Measurements from ENCODE around the gene GRM4. TPM values are rescaled to one million over a fixed set of nuclear protein-coding genes. Genes with fewer than 3 reads are reported as not detected.

GRM4 gene
- total RNA-seq, 1 donor from 2014 or later: not detected

GRCh38 chr6:34110610-34111009 lies 35.3 kb downstream of the GRM4 start:
- no peak for DNase-seq (ENCODE audit: low read depth, low spot score)

- no peak for DNase-seq (ENCODE audit: low read depth, low spot score)
Measured at GRCh38 chr6:34108176-34108575, 37.7 kb downstream of the GRM4 start.

DNA sequence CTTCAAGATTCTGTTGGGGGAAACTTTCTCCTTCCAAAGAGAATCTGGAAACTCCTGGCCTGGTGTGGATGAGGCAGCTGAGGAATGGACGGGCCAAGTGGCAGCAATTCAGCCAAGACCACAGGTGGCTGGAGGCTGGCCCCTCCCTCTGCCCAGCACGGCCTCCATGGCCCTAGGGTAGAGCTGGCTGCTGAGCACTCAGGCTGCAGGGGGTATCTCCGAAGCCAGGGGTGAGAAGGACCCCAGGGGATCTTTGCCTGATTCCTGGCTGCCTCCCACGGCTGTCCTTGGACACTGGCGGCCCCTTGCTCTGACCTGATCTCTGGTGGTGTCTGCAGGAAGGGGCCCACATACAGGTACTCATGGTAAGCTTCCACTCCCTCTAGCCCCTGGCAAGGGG lies 39.0 kb downstream of the GRM4 start:
- no peak for DNase-seq (ENCODE audit: low read depth, low spot score)

- no peak for DNase-seq (ENCODE audit: low read depth, low spot score)
Measured at GRCh38 chr6:34106421-34106820, 39.5 kb downstream of the GRM4 start.

DNA sequence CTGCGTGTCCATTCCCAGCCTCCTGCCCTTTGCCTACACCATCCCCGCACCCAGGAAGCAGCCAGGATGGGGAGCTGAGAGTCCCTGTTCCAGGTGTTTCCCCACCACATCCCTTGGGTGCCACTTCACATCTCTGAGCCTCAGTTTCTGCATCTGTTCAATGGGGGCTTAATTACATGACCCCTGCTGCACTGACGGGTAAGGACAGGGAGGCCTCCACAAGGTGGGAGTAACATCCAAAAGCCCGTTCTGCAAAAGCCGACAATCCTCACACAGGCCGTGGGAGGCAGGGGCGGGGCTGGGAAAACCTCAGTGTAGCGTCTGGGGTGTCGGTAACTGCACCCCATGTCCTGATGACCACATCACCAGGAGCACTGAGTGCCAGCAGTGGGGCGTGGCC lies 41.3 kb downstream of the GRM4 start:
- DNase-seq (ENCODE audit: low read depth, low spot score): no peak

DNA sequence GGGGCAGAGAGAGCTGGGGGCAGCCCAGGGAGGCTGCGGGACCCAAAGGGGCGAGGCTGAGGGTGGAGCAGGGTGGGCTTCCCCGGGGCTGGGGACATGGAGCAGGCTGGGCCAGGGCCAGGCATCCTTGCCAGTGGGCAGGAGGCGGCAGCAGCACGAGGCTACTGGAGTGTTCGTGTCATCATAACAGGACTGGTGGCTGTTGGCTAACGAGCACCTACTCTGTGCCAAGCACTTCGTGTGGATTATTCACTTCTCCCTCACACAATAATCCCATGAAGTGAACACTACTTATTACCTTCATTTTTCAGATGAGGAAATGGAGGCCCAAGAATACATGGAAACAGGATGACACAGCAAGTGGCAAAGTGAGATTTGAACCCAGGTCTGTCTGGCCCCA lies 41.7 kb downstream of the GRM4 start:
- no peak for DNase-seq (ENCODE audit: low read depth, low spot score)

- no peak for DNase-seq (ENCODE audit: low read depth, low spot score)
Measured at GRCh38 chr6:34103321-34103720, 42.6 kb downstream of the GRM4 start.

DNA sequence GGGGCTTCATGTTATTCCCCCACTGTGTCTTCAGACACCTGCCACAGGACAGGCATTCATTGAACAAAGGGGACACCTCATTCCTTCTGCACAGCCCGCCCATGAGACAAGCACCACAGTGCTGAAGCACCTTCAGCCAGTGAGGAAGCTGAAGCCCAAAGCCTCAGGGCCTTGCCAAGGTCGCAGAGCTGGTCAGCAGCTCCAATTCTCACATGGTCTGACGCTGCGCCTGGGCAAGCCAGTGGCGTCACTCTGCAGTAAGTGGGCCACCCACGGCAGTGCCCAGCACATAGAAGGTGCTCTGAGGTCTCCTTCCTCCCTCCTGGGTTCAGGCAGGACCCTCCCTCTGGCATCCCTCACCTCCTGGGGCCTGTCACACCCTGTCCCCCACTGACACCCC lies 43.2 kb downstream of the GRM4 start:
- no peak for DNase-seq (ENCODE audit: low read depth, low spot score)

GRCh38 chr6:34102099-34102656 lies 43.7 kb downstream of the GRM4 start:
- no peak for DNase-seq (ENCODE audit: low read depth, low spot score)

DNA sequence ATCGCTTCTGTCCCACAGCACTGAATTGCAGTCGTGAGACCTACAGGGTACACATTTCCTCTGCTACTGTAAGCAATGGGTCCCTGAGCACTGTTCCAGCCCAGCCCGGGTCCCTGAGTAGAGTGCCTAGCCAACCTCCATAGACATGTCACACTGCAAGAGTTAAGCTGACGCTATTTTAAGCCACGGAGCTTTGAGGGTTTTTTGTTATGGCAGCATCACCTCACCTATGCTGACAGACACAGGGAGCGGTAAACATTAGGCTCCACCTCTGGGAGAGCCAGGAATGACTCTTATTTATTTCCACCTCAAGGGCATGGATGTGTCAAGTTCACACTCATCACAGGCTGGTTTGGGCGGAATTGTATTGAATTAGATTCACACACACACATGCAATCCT lies 45.1 kb downstream of the GRM4 start:
- DNase-seq (ENCODE audit: low read depth, low spot score): no peak

- no peak for DNase-seq (ENCODE audit: low read depth, low spot score)
Measured at GRCh38 chr6:34099878-34100277, 46.0 kb downstream of the GRM4 start.

GRCh38 chr6:34098045-34098936 lies 47.6 kb downstream of the GRM4 start:
- DNase-seq (ENCODE audit: low read depth, low spot score): no peak

DNA sequence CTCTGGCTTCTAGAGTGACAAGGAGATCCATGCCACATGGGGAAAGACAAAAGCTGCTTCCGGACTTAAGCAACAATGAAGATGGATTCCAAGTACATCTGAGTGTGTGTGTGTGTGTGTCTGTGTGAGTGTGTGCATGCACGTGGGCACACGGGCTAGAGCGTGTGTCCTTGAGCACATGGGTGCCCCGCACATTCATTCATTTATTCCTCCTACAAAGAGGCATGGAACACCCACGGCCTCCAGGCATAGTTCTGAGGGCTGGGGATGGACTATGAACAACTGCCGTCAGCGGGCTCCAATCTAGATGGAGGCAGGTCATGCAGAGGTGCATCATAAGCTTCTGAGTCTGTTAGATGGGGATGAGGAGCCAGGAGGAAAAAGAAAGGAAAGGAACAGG lies 49.1 kb downstream of the GRM4 start:
- no peak for DNase-seq (ENCODE audit: low read depth, low spot score)

DNA sequence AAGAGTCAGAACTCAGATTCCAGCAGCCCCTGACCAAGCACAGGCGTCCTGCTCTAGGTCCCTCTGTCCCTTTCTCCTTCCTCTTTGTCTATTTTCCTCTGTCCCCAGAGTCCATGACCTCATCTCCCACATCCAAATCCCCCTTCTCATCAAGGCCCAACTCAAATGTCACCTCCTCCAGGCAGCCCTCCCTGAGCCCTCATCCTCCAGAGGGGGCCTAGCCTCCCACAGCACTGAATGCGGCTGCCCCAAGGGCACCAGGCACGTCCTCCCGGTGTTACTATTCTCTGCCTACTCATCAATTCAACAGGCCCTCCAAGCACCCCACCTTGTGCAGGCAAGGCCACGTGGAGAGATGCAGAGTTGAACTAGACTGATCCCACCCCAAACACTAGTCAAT lies 49.7 kb downstream of the GRM4 start:
- no peak for DNase-seq (ENCODE audit: low read depth, low spot score)

GRCh38 chr6:34095741-34096140 lies 50.1 kb downstream of the GRM4 start:
- DNase-seq (ENCODE audit: low read depth, low spot score): no peak

DNA sequence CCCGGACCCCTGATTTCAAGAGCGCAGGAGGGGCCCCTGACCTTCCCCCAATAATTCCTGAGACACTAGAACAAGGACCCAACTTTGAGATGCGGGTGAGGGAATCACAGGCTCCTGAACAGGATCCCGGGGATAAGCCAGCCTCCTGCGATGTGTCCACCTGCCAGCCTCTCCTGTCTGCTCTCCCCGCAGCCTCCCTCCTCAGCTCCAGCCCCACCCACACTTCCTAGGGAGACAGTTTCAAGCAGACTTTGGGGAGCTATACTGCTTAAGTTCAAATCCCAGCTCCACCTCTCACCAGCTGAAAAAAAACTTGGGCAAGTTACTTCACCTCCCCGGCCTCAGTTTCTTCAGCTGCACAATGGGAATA lies 50.8 kb downstream of the GRM4 start:
- DNase-seq (ENCODE audit: low read depth, low spot score): no peak

DNA sequence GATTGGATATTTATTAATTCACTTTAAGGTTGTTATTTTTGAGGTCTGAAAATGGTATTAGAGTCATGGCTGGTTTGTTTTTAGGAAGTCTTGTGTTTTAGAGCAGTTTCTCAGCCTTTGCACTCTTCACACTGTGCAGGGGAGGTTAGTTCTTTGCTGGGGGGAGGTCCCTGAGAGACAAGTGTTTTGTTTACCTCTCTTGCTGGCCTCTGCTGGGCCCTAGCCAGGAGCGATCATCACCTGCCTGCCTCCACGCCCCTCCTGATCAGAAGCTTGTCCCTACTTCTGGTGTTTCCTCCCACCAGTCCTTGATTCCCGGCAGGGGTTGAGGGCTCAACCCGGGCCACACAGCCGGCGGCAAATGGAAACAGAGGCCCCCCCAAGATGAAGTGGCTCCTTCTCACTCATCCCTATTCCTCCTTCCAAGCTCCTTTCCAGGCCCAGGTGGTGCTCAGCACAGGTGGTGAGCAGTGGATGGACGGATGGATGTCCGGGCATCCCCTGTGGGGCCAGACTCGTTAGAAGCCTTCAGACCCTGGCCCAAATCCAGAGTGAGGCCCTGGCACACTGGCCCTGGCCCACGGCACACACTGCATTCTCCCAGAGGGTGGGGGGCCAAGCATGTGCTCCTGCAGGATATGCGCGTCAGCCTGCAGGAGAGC lies 51.3 kb downstream of the GRM4 start:
- DNase-seq (ENCODE audit: low read depth, low spot score): no peak

- DNase-seq (ENCODE audit: low read depth, low spot score): no peak
Measured at GRCh38 chr6:34093854-34094430, 51.9 kb downstream of the GRM4 start.

DNA sequence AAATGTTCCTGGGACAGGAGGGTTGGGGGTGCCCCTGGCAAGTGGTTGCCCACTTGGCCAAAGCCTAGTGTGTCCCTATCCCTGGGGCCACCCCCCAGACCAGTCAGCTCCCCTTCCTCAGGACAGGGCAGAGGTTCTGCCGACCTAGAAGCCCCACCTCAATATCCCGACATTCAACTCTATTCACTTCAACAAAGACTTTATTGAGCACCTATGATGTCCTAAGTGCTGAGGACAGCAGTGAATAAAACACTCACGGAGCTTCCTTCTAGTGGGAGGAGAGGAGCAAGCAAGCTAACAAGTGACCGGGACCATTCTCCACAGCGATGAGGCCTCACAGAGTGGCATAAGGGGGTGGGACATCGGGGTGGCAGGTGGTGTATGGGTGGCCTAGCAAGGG lies 52.7 kb downstream of the GRM4 start:
- no peak for DNase-seq (ENCODE audit: low read depth, low spot score)

GRCh38 chr6:34092631-34093030 lies 53.3 kb downstream of the GRM4 start:
- no peak for DNase-seq (ENCODE audit: low read depth, low spot score)

DNA sequence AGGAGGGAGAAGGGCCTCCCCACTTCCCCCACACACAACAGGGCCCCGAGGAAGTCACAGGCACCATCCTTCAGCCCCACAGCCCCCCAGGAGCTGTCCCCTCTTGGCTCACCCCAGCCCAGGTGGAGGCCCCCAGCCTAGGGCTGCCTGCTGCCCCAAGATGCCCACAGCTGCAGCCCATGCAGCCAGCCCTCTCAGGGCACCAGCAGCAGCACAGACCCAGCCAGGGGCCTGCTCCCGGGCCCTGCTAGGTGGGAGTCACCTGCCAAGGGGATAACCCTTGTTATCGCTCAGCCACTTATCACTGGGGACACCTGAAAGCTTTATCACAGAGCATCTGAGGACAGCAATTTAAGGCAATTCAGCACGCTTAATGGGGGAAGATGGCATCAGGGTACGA lies 55.0 kb downstream of the GRM4 start:
- no peak for DNase-seq (ENCODE audit: low read depth, low spot score)

DNA sequence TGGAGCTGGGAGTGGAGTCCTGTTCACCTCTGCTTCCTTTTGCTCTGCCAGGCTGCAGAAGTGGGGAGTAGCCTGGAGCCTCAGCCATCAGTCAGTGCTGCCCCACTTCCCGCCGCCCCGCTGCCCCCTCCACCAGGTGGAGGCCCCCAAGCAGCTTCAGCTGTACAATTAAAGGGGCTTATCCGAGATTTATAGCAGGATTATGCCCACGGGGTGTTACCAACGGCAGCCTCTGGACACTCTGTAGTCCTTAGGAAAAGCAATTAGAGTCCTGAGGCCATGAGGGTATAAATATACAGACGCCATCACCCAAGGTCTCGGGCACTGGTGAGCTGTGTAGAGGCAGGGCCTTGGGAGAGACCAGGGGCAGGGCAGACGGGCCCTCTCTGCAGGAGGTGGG lies 55.4 kb downstream of the GRM4 start:
- DNase-seq (ENCODE audit: low read depth, low spot score): no peak
